ENCODE results near the gene PCDHA12.

PCDHA12 gene

DNA sequence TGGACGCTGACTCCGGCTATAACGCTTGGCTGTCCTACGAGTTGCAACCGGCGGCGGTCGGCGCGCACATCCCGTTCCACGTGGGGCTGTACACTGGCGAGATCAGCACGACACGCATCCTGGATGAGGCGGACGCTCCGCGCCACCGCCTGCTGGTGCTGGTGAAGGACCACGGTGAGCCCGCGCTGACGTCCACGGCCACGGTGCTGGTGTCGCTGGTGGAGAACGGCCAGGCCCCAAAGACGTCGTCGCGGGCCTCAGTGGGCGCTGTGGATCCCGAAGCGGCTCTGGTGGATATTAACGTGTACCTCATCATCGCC, 2.1 kb downstream of the PCDHA12 start:
- H3K9me3 ChIP-seq = no peaks in the 10 kb centered on the region
- in situ Hi-C loops (cut with MboI; ENCODE audit: low sequenced_read_pairs) = no loop called here
- H3K4me1 ChIP-seq = no peaks in the 10 kb centered on the region
- peaks cover 10% of the 10 kb centered on the region for H3K27me3 ChIP-seq (ENCODE audit: low read depth)
- no peak overlapping the region for H3K4me3 ChIP-seq
- DNase-seq (ENCODE audit: low spot score in 2 of 2) = no peak
- H3K36me3 ChIP-seq (replicated peaks) = no peaks in the 10 kb centered on the region

DNA sequence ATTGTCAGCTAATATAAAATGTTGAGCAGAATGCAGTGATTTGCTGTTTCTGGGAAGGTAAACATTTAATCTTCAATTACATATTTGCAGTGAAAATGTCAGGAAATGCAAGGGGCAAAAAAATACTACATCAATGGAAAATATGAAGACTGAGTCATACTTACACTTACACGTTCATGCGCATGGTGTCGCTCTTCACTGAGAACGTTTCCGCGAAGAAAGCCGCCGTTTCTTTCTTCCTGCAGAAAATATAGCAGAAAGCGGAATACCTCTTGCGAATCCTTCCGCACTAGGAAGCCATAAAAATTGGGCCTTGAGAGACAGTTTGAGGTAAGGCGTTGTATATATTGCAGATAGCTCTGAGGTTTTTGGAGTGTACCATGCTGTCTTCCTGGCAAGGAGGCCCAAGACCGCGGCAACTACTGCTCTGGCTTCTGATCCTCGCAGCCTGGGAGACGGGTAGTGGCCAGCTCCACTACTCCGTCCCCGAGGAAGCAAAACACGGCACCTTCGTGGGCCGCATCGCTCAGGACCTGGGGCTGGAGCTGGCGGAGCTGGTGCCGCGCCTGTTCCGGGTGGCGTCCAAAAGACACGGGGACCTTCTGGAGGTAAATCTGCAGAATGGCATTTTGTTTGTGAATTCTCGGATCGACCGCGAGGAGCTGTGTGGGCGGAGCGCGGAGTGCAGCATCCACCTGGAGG, 6.9 kb downstream of the PCDHA12 start, which contains the start of gene PCDHA13:
Gene PCDHA13 (plus strand): TSS at position 236 of the 702 bp plus-strand sequence. CDS start 145 bp downstream, at position 381.
- no peaks in the 10 kb centered on the region for H3K9me3 ChIP-seq
- H3K4me3 ChIP-seq = no peak within 1 kb of the TSS
- no peaks in the 10 kb centered on the region for H3K4me1 ChIP-seq
- no peaks in the 10 kb centered on the region for H3K36me3 ChIP-seq (replicated peaks)
- H3K27me3 ChIP-seq (ENCODE audit: low read depth) = peaks cover 12% of the 10 kb centered on the region
- in situ Hi-C loops (cut with MboI; ENCODE audit: low sequenced_read_pairs) = loop anchor here (5.0 kb wide), 1 partner anchor 160 kb away; no protein-coding TSS in a partner anchor
- no peak for DNase-seq (ENCODE audit: low spot score in 2 of 2)

DNA sequence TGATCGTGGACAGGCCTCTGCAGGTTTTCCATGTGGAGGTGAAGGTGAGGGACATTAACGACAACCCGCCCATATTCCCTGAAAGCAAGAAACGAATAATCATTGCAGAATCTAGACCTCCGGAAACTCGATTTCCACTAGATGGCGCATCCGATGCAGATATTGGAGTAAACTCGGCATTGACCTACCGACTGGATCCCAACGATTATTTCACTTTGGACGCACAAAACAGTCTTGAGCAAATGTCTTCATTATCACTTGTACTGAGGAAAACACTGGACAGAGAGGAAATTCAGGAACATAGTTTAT, 7.4 kb downstream of the PCDHA12 start:
- in situ Hi-C loops (cut with MboI; ENCODE audit: low sequenced_read_pairs) = loop anchor here (5.0 kb wide), 1 partner anchor 160 kb away; no protein-coding TSS in a partner anchor
- Histone ChIP-seq H3K4me1 (no peaks in the 10 kb centered on the region), H3K9me3 (no peaks in the 10 kb centered on the region), H3K4me3 (no peak overlapping the region), H3K36me3 (replicated peaks) (no peaks in the 10 kb centered on the region), H3K27me3 (ENCODE audit: low read depth) (peaks cover 12% of the 10 kb centered on the region)
- peak; percentile 25 to 71 for DNase-seq (ENCODE audit: low spot score in 2 of 2)

DNA sequence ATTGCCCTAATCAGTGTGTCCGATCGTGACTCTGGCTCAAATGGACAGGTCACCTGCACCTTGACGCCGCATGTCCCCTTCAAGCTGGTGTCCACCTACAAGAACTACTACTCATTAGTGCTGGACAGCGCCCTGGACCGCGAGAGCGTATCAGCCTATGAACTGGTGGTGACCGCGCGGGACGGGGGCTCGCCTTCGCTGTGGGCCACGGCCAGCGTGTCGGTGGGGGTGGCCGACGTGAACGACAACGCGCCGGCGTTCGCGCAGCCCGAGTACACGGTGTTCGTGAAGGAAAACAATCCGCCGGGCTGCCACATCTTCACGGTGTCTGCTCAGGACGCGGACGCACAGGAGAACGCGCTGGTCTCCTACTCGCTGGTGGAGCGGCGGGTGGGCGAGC, 8.3 kb downstream of the PCDHA12 start:
- in situ Hi-C loops (cut with MboI; ENCODE audit: low sequenced_read_pairs) = loop anchor here (5.0 kb wide), 1 partner anchor 159 kb away; no protein-coding TSS in a partner anchor
- no peak for DNase-seq (ENCODE audit: low spot score in 2 of 2)

DNA sequence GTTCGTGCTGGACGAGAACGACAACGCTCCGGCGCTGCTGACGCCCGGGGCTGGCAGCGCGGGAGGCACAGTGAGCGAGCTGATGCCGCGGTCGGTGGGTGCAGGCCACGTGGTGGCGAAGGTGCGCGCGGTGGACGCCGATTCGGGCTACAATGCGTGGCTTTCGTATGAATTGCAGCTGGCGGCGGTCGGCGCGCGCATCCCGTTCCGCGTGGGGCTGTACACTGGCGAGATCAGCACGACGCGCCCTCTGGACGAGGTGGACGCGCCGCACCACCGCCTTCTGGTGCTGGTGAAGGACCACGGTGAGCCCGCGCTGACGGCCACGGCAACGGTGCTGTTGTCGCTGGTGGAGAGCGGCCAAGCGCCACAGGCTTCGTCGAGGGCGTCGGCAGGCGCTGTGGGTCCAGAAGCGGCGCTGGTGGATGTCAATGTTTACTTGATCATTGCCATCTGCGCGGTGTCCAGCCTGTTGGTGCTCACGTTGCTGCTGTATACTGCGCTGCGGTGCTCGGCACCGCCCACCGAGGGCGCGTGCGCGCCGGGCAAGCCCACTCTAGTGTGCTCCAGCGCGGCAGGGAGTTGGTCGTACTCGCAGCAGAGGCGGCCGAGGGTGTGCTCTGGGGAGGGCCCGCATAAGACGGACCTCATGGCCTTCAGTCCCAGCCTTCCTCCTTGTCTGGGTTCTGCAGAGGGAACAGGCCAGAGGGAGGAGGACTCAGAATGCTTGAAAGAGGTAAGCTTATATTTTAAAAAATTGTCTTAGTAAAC, 9.0 kb downstream of the PCDHA12 start:
- no peaks in the 10 kb centered on the region for H3K4me1 ChIP-seq
- H3K36me3 ChIP-seq (replicated peaks) = no peaks in the 10 kb centered on the region
- H3K4me3 ChIP-seq = no peak overlapping the region
- in situ Hi-C loops (cut with MboI; ENCODE audit: low sequenced_read_pairs) = loop anchor here (5.0 kb wide), 1 partner anchor 158 kb away; no protein-coding TSS in a partner anchor
- no peaks in the 10 kb centered on the region for H3K9me3 ChIP-seq
- H3K27me3 ChIP-seq (ENCODE audit: low read depth) = peaks cover 11% of the 10 kb centered on the region
- DNase-seq (ENCODE audit: low spot score in 2 of 2) = no peak

More for the DNA sequence above, 8.3 kb downstream of the PCDHA12 start:
- Histone ChIP-seq H3K36me3 (replicated peaks) (no peaks in the 10 kb centered on the region), H3K4me3 (no peak overlapping the region), H3K9me3 (no peaks in the 10 kb centered on the region), H3K27me3 (ENCODE audit: low read depth) (peaks cover 12% of the 10 kb centered on the region), H3K4me1 (no peaks in the 10 kb centered on the region)

DNA sequence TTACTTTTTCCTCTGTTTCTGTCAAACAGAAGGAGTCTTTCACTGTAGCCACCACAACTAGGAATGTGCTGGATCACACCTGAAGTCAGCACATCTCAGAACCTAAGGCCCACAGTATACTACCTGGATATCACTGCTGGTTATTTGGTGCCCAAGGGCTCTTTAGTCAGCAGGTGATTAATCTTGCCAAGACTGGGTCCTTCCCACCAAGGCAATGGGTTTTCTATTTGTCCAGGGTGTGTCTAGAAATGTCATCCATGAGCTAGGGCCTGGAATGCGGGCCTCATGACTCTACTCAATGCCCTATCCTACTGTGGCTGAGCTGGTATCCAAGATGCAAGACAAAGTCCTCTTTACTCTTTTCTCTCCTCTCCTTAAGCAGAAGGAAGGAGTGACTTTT, 41.2 kb downstream of the PCDHA12 start:
- Histone ChIP-seq H3K27me3 (ENCODE audit: low read depth) (no peaks in the 10 kb centered on the region), H3K4me3 (no peak overlapping the region), H3K36me3 (replicated peaks) (no peaks in the 10 kb centered on the region), H3K9me3 (no peaks in the 10 kb centered on the region), H3K4me1 (no peaks in the 10 kb centered on the region)
- no peak for DNase-seq (ENCODE audit: low spot score in 2 of 2)
- in situ Hi-C loops (cut with MboI; ENCODE audit: low sequenced_read_pairs) = no loop called here

DNA sequence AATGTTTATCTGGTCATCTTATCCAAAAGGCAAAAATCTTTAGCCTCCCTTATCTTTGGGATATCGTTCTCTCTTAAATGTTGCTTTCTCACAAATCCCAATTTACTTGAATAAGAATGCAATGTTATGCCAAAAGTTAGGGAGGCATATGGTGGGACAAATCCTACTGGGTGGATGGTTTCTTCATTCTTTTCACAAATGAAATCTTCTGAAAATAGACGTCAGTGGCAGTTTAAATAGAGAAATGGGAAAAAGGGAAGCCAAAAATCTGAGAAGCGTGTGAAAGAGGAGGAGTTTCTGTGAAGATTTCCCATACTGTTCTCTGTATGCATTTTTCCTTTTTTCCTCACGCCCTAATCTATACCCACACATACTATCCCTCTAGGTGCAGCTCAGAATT, 48.5 kb downstream of the PCDHA12 start:
- in situ Hi-C loops (cut with MboI; ENCODE audit: low sequenced_read_pairs) = no loop called here
- Histone ChIP-seq H3K4me3 (no peak overlapping the region), H3K9me3 (no peaks in the 10 kb centered on the region), H3K4me1 (no peaks in the 10 kb centered on the region), H3K36me3 (replicated peaks) (no peaks in the 10 kb centered on the region), H3K27me3 (ENCODE audit: low read depth) (peaks cover 17% of the 10 kb centered on the region)
- no peak for DNase-seq (ENCODE audit: low spot score in 2 of 2)

DNA sequence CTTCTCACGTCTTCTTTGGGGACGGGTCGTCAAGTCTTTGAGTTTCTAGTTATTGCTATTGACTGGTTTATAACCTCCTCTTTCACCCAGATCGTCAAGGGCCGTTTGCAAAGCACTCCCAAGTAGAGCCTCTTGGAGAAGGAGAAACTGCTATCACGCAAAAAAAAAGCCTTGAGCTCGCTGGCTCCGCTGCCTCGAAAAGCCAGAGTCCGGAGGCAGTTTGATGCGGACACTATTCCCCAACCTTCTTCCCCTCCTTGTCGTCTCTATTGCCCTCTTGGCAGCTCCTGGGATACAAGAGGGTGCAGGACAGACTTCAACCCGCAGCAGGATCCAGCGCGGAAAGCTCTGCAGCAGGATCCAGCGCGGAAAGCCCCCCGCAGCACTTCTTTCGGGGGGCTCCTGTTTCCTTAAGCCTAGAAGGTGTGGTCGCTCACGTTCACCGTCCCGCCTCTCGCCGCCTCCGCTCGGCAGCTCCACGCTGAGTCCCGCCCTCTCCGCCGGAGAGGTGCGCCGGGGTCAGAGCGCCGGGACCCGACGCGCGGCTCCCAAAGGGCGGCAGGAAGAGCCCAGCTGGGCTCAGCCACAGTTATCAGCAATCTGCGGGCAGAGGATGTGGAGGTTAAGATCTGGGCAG, 50.8 kb downstream of the PCDHA12 start, which contains the start of gene PCDHAC1:
Gene PCDHAC1 (plus strand): TSS at position 494 of the 637 bp plus-strand sequence. CDS start 594 bp downstream, outside the sequence.
- in situ Hi-C loops (cut with MboI; ENCODE audit: low sequenced_read_pairs) = no loop called here
- H3K27me3 ChIP-seq (ENCODE audit: low read depth) = peaks cover 17% of the 10 kb centered on the region
- no peaks in the 10 kb centered on the region for H3K36me3 ChIP-seq (replicated peaks)
- H3K4me3 ChIP-seq = peak within 1 kb of the TSS; percentile 28
- no peaks in the 10 kb centered on the region for H3K4me1 ChIP-seq
- no peaks in the 10 kb centered on the region for H3K9me3 ChIP-seq
- peak; percentile 31 to 49 for DNase-seq (ENCODE audit: low spot score in 2 of 2)

DNA sequence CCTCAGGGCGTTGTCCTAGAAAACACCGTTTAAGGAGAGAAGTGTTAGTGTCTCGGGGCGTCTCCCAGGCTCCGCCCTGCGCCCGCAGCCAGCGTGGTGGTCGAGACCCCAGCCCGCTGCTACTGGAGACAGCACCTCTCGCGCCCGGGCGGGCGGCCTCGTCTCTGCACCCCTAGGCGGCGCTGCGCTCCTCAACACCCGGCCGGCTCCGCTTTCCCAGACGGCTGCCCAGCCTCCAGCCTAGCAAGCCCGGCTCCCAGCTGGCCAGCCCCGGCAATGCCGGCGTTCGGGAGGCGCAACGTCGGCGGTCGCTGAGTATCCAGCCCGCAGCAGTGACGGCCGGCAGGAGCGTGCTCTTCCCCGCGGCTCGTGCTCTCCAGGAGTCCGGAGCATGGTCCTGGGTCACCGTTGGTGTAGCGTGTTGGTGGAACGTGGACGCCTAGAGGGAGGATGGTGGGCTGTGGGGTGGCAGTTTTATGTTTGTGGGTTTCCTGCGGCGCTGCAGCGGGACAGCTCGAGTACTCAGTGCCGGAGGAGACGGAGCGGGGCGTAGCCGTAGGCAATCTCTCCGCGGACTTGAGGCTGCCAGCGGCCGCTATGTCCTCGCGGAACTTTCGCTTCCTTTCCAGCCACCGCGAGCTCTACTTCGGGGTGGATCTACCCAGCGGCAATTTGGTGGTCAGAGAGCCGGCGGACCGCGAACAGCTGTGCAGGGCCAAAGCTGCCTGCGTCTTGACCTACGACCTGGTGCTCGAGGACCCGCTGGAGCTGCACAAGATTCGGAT, 51.5 kb downstream of the PCDHA12 start:
- H3K27me3 ChIP-seq (ENCODE audit: low read depth) = peaks cover 17% of the 10 kb centered on the region
- peak overlapping the region; percentile 28 for H3K4me3 ChIP-seq
- in situ Hi-C loops (cut with MboI; ENCODE audit: low sequenced_read_pairs) = no loop called here
- H3K4me1 ChIP-seq = no peaks in the 10 kb centered on the region
- peak; percentile 61 to 90 for DNase-seq (ENCODE audit: low spot score in 2 of 2)
- no peaks in the 10 kb centered on the region for H3K36me3 ChIP-seq (replicated peaks)
- H3K9me3 ChIP-seq = no peaks in the 10 kb centered on the region

DNA sequence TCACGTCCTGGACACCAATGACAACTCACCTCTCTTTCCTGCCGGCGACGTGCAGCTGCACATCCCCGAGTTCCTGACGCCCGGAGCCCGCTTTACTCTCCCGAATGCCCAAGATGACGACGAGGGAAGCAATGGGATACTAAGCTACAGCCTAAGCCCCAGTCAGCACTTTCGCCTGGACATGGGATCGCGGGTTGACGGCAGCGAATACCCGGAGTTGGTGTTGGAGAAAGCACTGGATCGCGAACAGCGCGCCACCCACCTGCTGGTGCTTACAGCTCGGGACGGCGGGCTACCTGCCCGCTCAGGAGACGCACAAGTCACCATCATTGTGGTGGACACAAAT, 52.1 kb downstream of the PCDHA12 start:
- no peak for DNase-seq (ENCODE audit: low spot score in 2 of 2)
- no peaks in the 10 kb centered on the region for H3K36me3 ChIP-seq (replicated peaks)
- in situ Hi-C loops (cut with MboI; ENCODE audit: low sequenced_read_pairs) = no loop called here
- H3K27me3 ChIP-seq (ENCODE audit: low read depth) = peaks cover 17% of the 10 kb centered on the region
- H3K4me3 ChIP-seq = no peak overlapping the region
- no peaks in the 10 kb centered on the region for H3K4me1 ChIP-seq
- no peaks in the 10 kb centered on the region for H3K9me3 ChIP-seq
